HFF-Myc (cell line): ENCODE data around the gene METTL16.

Experiments used
- DNase-seq: peaks from one replicate; pipeline ENCODE4 v3.0.0-alpha.2; 2011; ENCODE audit warnings: low read depth; ENCODE audit errors: extremely low read depth
- H3K4me3 ChIP-seq: replicated peaks from 2 replicates; pipeline ENCODE4 v1.5.1; 2011; ENCODE audit warnings: low read depth, mild to moderate bottlenecking, control low read depth, low read length
- TF ChIP-seq, protein P1 (sequence below): IDR thresholded peaks from 2 replicates; pipeline ENCODE4 v1.5.1; 2012; ENCODE audit warnings: mild to moderate bottlenecking, low read depth, low read length, control low read depth; ENCODE audit errors: missing control alignments

Gene METTL16

DNA sequence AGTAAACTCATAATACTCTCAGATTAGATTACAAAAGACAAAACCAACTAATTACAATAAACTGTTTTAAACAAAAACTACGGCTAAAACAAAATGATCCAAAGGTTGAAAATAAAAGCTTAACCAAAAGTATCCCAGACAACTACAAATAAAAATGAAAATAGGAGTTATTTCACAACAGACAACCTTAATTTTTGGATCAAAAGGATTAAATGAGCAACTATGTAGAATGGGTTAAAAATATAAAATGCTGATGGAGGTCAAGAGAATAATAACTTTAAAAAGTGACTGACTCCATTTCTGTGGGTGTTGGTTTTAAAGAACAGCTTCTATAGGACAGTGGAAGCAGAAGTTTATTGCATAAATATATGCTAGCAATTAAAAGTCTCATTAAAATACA is 28.6 kb downstream of the METTL16 start:
- TF ChIP-seq, protein P1, sequence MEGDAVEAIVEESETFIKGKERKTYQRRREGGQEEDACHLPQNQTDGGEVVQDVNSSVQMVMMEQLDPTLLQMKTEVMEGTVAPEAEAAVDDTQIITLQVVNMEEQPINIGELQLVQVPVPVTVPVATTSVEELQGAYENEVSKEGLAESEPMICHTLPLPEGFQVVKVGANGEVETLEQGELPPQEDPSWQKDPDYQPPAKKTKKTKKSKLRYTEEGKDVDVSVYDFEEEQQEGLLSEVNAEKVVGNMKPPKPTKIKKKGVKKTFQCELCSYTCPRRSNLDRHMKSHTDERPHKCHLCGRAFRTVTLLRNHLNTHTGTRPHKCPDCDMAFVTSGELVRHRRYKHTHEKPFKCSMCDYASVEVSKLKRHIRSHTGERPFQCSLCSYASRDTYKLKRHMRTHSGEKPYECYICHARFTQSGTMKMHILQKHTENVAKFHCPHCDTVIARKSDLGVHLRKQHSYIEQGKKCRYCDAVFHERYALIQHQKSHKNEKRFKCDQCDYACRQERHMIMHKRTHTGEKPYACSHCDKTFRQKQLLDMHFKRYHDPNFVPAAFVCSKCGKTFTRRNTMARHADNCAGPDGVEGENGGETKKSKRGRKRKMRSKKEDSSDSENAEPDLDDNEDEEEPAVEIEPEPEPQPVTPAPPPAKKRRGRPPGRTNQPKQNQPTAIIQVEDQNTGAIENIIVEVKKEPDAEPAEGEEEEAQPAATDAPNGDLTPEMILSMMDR, result no peak
- no peak overlapping the region for H3K4me3 ChIP-seq
- no peak for DNase-seq

DNA sequence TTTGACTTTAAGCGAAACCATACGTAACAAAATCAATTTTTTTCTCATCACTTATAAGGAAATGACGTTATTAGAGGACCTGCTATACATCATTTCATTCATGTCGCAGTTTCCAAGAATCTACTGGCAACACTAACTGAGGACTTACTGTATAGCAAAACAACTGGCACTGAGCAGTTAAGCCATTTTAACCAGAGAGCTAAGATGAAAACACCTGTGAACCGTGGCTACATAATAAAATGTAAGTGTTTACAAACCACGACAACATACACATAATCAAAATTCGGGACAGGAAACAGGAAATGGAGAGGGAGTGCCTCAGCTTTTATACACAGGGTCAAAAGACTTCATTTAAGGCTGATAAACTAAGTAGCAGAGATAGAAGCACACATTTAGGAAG is 29.5 kb downstream of the METTL16 start:
- no peak for DNase-seq
- TF ChIP-seq, protein P1, result no peak
- no peak overlapping the region for H3K4me3 ChIP-seq

DNA sequence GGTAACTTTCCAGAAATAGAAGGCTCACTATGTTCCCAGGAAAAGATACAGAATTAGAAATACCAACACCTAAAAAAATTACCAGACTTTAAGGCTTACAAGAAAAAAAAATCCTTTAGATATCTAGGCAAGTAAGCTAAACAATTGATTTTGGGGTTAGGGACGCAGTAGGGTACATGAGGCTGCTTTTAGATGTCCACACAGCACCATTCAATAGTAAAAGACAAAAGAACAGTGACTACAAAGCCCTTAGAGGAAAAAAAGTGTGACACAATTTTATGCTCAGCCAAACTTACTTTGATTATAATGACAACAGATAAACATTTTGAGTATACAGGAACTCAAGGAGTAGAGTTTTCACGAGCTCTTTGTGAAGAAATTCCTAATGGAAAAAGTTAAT is 29.9 kb downstream of the METTL16 start:
- TF ChIP-seq, protein P1, result no peak
- H3K4me3 ChIP-seq, result no peak overlapping the region
- no peak for DNase-seq

DNA sequence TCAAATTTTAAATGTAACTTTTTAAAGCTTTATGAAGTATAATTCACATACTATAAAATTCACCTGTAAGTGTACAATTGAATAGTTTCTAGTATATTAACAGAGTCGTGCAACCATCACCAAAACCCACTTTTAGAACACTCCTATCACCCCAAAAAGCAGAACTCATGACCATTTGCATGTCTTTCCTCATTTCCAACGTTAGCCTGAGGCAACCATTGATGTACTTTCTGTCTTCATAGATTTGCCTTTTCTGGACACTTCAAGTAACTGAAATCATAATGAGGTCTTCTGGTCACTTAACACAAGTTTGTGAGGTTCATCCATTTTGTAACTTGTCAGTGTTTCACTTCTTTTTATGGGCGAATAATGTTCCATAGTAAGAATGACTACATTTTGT is 33.2 kb downstream of the METTL16 start:
- no peak overlapping the region for H3K4me3 ChIP-seq
- DNase-seq, result no peak
- TF ChIP-seq, protein P1, result no peak

DNA sequence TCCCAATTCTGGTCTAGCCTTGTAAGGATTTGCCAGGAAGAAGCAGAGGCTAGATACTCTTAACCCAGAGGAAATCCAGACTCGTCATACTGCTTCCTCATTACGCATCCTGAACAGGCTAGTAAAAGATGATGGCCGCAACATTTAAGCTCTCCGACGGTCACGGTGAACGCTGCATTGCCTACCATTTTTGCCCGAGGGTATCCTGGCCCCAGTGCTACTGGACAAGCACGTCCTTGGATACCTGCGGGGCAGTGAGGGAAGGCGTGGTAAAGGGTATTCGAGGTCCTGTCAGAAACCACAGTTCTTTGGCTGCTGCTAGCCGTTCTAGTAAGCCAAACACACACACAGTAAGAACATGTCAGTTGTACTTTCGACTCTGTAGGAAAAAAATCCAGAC is 36.6 kb downstream of the METTL16 start:
- TF ChIP-seq, protein P1, result no peak
- no peak overlapping the region for H3K4me3 ChIP-seq
- no peak for DNase-seq

DNA sequence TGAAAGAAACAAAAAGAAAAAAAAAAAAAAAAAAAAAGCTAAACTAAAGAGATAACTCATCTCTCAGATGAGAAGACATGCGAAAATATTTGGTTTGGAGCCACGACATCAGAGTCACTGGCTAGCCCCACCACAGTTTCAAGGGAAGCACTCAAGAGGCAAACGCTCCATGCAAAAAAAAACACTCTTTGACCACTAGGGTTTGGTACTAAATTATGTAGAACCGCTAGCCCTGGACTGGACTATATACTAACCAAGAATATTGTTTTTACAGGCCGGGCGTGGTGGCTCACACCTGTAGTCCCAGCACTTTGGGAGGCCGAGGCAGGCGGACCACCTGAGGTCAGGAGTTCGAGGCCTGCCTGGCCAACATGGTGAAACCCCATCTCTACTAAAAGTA is 37.3 kb downstream of the METTL16 start:
- no peak for DNase-seq
- TF ChIP-seq, protein P1, result no peak
- no peak overlapping the region for H3K4me3 ChIP-seq

DNA sequence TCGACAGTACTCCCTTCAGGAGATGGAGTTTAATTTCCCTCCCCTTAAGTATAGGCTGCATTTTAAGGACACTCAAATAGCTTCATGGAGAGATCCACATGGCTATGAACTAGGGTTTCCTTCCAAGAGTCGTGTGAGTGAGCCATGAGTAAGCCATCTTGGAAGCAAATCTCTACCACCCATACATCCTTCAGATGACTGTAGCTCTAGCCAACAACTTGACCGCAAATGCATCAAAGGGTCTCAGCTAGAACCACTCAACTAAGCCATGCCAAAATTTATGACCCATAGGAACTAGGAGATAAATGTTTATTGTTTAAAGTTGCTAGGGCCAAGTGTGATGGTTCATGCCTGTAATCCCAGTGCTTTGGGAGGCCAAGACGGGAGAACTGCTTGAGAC is 43.4 kb downstream of the METTL16 start:
- DNase-seq, result no peak
- no peak overlapping the region for H3K4me3 ChIP-seq
- TF ChIP-seq, protein P1, result no peak
